AG09309 (cell line): Measurements from ENCODE around the gene EPHB1.

Experiments
- DNase-seq: peaks from one replicate; pipeline ENCODE4 v3.0.0-alpha.2; 2010; ENCODE audit warnings: low read depth
- H3K4me3 ChIP-seq: 2 replicates; pipeline ENCODE4 v1.5.1; 2011; ENCODE audit warnings: mild to moderate bottlenecking, low read depth, low read length, moderate library complexity; ENCODE audit not compliant: control insufficient read depth
- CTCF ChIP-seq: IDR thresholded peaks from 2 replicates; pipeline ENCODE4 v1.5.1; 2011; ENCODE audit warnings: mild to moderate bottlenecking, low read depth, low read length, inconsistent platforms; ENCODE audit not compliant: insufficient read depth, control insufficient read depth; ENCODE audit errors: missing control alignments

Gene EPHB1

GRCh38 chr3:134839990-134840389 is 44.9 kb downstream of the EPHB1 start:
- TF ChIP-seq CTCF = no peak
- no peak overlapping the region for H3K4me3 ChIP-seq
- no peak for DNase-seq

- H3K4me3 ChIP-seq = no peak overlapping the region
- no peak for TF ChIP-seq CTCF
- peak; percentile 51 for DNase-seq
These were observed 45.4 kb downstream of the EPHB1 start for GRCh38 chr3:134840459-134840858.

GRCh38 chr3:134846084-134846483 is 51.0 kb downstream of the EPHB1 start:
- TF ChIP-seq CTCF = no peak
- no peak overlapping the region for H3K4me3 ChIP-seq
- DNase-seq = no peak

GRCh38 chr3:134846911-134847317 is 51.9 kb downstream of the EPHB1 start:
- no peak for TF ChIP-seq CTCF
- peak; percentile 67 for DNase-seq
- no peak overlapping the region for H3K4me3 ChIP-seq

GRCh38 chr3:134847349-134847748 is 52.3 kb downstream of the EPHB1 start:
- no peak overlapping the region for H3K4me3 ChIP-seq
- TF ChIP-seq CTCF = no peak
- no peak for DNase-seq

- no peak for DNase-seq
- no peak for TF ChIP-seq CTCF
- no peak overlapping the region for H3K4me3 ChIP-seq
These were observed 54.5 kb downstream of the EPHB1 start for GRCh38 chr3:134849561-134849960.

GRCh38 chr3:134850761-134851160 is 55.7 kb downstream of the EPHB1 start:
- no peak for TF ChIP-seq CTCF
- H3K4me3 ChIP-seq = no peak overlapping the region
- no peak for DNase-seq
